Panc1 (cell line): ENCODE data around the gene MAD1L1. TPM values are rescaled to one million over a fixed set of nuclear protein-coding genes. Genes with fewer than 3 reads are reported as not detected.

ENCODE experiments used
- ATAC-seq: fragments of 200-7000 bp; cut with Tn5 transposase; 2 replicates; pipeline ENCODE4 v1.9.1; 2020; ENCODE audit warnings: mild to moderate bottlenecking, moderate library complexity
- BruUV-seq: library from RNA; stranded (reverse); fragments of 400-500 nt; replicated peaks from 2 replicates; lab custom pipeline; 2021; lab: Mats Ljungman, UMichigan
- CTCF ChIA-PET: fragments of 300-600 bp; sonication (Branson Sonifier 250); formaldehyde crosslinking; loops from one replicate; lab custom pipeline; 2022; ENCODE audit warnings: antibody characterized with exemption; lab: Charles Lee
- POLR2A ChIA-PET: fragments of 300-600 bp; sonication (Branson Sonifier 250); formaldehyde crosslinking; loops from one replicate; lab custom pipeline; 2022; ENCODE audit warnings: antibody characterized with exemption; lab: Charles Lee
- DNase-seq: peaks from one replicate; pipeline ENCODE4 v3.0.0-alpha.2; 2010; ENCODE audit warnings: low read depth, low spot score
- H3K27ac ChIP-seq: 2 replicates; pipeline ENCODE4 v1.5.1; 2011; ENCODE audit warnings: mild to moderate bottlenecking, low read length, inconsistent platforms
- H3K27me3 ChIP-seq: fragments of 200-500 bp; sonication (Bioruptor generic); 2 replicates; pipeline ENCODE4 v1.6.0; 2014; ENCODE audit warnings: low read length, inconsistent platforms; ENCODE audit not compliant: control insufficient read depth, insufficient read depth
- H3K36me3 ChIP-seq: fragments of 200-500 bp; sonication (Bioruptor generic); 2 replicates; pipeline ENCODE4 v1.5.1; 2014; ENCODE audit warnings: inconsistent platforms, mild to moderate bottlenecking, low read length, moderate library complexity; ENCODE audit not compliant: control insufficient read depth, insufficient read depth
- H3K4me1 ChIP-seq: 2 replicates; pipeline ENCODE4 v1.5.1; 2011; ENCODE audit warnings: inconsistent platforms, mild to moderate bottlenecking, low read length, moderate library complexity; ENCODE audit not compliant: control insufficient read depth, insufficient read depth
- H3K4me3 ChIP-seq, 2 experiments: 2 replicates each; pipeline ENCODE4 v1.5.1; 2011 to 2012; ENCODE audit warnings: low read depth in 2 of 2, low read length in 2 of 2, mild to moderate bottlenecking in 2 of 2, inconsistent platforms in 1 of 2, moderate library complexity in 1 of 2
- H3K9me3 ChIP-seq: fragments of 200-500 bp; sonication (Bioruptor generic); 2 replicates; pipeline ENCODE4 v1.5.1; 2014; ENCODE audit warnings: low read depth, mild to moderate bottlenecking, inconsistent platforms, low read length, moderate library complexity; ENCODE audit not compliant: control insufficient read depth, insufficient read depth
- CTCF ChIP-seq: fragments of 450-650 bp; IDR thresholded peaks from 2 replicates; pipeline ENCODE4 v1.5.1; 2017; ENCODE audit warnings: mild to moderate bottlenecking
- POLR2AphosphoS5 ChIP-seq: IDR thresholded peaks from 2 replicates; pipeline ENCODE4 v1.6.1; 2012; ENCODE audit warnings: mild to moderate bottlenecking, low read depth, low read length, moderate library complexity
- SIN3A ChIP-seq: IDR thresholded peaks from 2 replicates; pipeline ENCODE4 v1.6.1; 2012; ENCODE audit warnings: low read depth, mild to moderate bottlenecking, low read length, moderate library complexity, borderline replicate concordance; ENCODE audit not compliant: insufficient read depth
- TCF7L2 ChIP-seq: IDR thresholded peaks from 2 replicates; pipeline ENCODE4 v1.6.1; 2011; ENCODE audit warnings: mild to moderate bottlenecking, low read depth, low read length, inconsistent platforms
- in situ Hi-C: cut with HindIII; loops from 2 replicates; pipeline ENCODE4 v1.10.0; 2016; ENCODE audit warnings: low sequenced_read_pairs, low pct_unique_long_range_greater_than_20kb
- intact Hi-C: fragments of 100-400 bp; cut with micrococcal nuclease; formaldehyde crosslinking; loops from one replicate; pipeline ENCODE4 v1.10.0; 2022; ENCODE audit not compliant: unreplicated experiment
- total RNA-seq: library from RNA; stranded (reverse); gene quantifications from one replicate; pipeline ENCODE4 v1.2.1, GENCODE V29; 2021; ENCODE audit not compliant: unreplicated experiment
- TF ChIP-seq, protein P1 (sequence below), 2 experiments: IDR thresholded peaks; 2 replicates each; pipeline ENCODE4 v1.6.1; 2011 to 2012; ENCODE audit warnings: low read depth in 2 of 2, control low read depth in 1 of 2, low read length in 1 of 2, mild to moderate bottlenecking in 1 of 2, moderate library complexity in 1 of 2; ENCODE audit not compliant: insufficient read depth in 1 of 2

MAD1L1 gene
- total RNA-seq, 1 experiment from 2014 or later, result 70.8 TPM

DNA sequence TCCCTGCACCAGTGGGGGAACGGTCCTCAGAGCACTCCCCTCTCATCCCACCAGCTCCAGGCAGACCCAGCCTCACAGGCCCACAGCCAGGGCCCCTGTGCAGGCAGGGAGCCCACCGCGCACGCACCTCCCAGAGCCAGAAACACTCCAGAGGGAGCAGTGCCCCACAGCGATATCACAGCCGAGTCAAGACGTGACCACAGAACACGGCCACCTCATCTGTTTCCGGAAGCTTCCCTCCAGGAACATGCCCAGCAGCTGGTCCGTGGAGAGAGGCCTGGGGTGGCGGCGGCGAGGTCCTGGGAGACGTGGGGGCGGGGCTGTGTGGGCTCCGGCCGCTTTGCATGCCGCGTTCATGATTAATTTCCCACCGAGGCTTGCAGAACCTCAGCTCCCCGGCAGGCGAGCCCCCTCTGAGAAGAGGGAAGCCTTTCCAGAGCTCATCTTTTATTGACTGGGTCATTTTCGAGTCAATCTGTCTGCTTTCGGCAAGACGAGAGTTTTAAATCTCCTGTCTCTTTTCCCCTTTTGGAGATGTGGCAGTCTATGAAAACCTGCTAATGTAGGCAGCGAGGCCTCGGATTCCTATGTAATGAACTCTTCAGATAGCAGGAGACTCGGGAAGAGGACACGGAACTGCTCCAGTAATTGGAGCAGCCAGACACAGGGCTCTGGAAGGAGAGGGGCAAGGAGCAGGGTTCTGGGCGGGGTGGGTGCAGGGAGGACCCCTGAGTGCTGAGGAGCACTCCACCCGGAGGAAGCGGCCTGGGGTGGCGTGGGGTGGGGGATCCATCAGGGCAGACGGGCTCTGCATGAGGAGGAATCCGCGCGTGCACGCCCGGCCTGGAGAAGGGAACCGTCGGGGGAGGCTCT is 319.9 kb downstream of the MAD1L1 start:
- ChIA-PET POLR2A (no interaction called here), CTCF (no interaction called here)
- DNase-seq (no peak), ATAC-seq (no peak)
- intact Hi-C loops, result no loop called here
- Histone ChIP-seq H3K9me3 (no peaks in the 10 kb centered on the region), H3K36me3 (no peaks in the 10 kb centered on the region), H3K4me1 (no peaks in the 10 kb centered on the region), H3K27me3 (no peaks in the 10 kb centered on the region), H3K27ac (no peak overlapping the region), H3K4me3 (no peak overlapping the region)
- TF ChIP-seq CTCF (no peak), SIN3A (no peak), TCF7L2 (no peak), POLR2AphosphoS5 (no peak)
- TF ChIP-seq, protein P1, sequence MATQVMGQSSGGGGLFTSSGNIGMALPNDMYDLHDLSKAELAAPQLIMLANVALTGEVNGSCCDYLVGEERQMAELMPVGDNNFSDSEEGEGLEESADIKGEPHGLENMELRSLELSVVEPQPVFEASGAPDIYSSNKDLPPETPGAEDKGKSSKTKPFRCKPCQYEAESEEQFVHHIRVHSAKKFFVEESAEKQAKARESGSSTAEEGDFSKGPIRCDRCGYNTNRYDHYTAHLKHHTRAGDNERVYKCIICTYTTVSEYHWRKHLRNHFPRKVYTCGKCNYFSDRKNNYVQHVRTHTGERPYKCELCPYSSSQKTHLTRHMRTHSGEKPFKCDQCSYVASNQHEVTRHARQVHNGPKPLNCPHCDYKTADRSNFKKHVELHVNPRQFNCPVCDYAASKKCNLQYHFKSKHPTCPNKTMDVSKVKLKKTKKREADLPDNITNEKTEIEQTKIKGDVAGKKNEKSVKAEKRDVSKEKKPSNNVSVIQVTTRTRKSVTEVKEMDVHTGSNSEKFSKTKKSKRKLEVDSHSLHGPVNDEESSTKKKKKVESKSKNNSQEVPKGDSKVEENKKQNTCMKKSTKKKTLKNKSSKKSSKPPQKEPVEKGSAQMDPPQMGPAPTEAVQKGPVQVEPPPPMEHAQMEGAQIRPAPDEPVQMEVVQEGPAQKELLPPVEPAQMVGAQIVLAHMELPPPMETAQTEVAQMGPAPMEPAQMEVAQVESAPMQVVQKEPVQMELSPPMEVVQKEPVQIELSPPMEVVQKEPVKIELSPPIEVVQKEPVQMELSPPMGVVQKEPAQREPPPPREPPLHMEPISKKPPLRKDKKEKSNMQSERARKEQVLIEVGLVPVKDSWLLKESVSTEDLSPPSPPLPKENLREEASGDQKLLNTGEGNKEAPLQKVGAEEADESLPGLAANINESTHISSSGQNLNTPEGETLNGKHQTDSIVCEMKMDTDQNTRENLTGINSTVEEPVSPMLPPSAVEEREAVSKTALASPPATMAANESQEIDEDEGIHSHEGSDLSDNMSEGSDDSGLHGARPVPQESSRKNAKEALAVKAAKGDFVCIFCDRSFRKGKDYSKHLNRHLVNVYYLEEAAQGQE (IDR thresholded peaks at IDR 0.05; ENCODE audit: insufficient read depth in 1 of 2, low read depth in 2 of 2, low read length in 1 of 2), result 0 out of 4 replicates have a peak, but pooled peaks of 1 of the 2 experiments have one; percentile 18
- in situ Hi-C loops, result no loop called here
- BruUV-seq, result no TSS peak

DNA sequence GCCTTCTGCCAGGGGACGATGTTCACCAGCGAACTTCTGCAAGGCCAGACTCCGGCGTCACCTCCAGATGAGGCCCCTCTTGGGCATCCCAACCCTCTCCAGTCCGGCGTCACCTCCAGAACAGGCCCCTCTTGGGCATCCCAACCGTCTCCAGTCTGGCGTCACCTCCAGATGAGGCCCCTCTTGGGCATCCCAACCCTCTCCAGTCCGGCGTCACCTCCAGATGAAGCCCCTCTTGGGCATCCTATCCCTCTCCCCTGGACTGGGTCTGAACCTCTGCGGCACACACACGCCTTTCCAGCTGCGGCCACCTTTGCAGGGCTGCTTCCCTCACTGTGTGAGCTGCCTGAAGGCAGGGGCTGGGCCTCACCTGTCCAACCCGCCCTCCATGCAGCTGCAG is 321.2 kb downstream of the MAD1L1 start:
- POLR2A ChIA-PET, result no interaction called here
- Histone ChIP-seq H3K27ac (no peak overlapping the region), H3K4me1 (no peaks in the 10 kb centered on the region), H3K4me3 (no peak overlapping the region), H3K36me3 (no peaks in the 10 kb centered on the region), H3K27me3 (no peaks in the 10 kb centered on the region), H3K9me3 (no peaks in the 10 kb centered on the region)
- TF ChIP-seq CTCF (no peak), TCF7L2 (no peak), POLR2AphosphoS5 (no peak), SIN3A (no peak)
- TF ChIP-seq, protein P1 (IDR thresholded peaks at IDR 0.05; ENCODE audit: insufficient read depth in 1 of 2, low read depth in 2 of 2, low read length in 1 of 2), result no peak
- no peak for DNase-seq
- no TSS peak for BruUV-seq
- in situ Hi-C loops (no loop called here), intact Hi-C loops (no loop called here)
- CTCF ChIA-PET, result interaction anchor here (0.6 kb wide), 1 partner anchor 271 kb away, joined by 6 read pairs; no protein-coding TSS in a partner anchor
- ATAC-seq, result no peak
